Urinary bladder (tissue), 4 donors: Measurements from ENCODE around the gene TGDS. TPM values are rescaled to one million over a fixed set of nuclear protein-coding genes. Genes with fewer than 3 reads are reported as not detected.

ENCODE experiments used
- DNase-seq: peaks from one replicate; pipeline ENCODE4 v3.0.0-alpha.2; 2015; ENCODE audit errors: extremely low spot score
- H3K27ac ChIP-seq: one replicate; pipeline ENCODE4 v1.5.1; 2013; ENCODE audit warnings: low read depth, mild to moderate bottlenecking, moderate library complexity
- H3K36me3 ChIP-seq: one replicate; pipeline ENCODE4 v1.6.1; 2013; ENCODE audit warnings: mild to moderate bottlenecking, moderate library complexity; ENCODE audit not compliant: insufficient read depth
- H3K4me1 ChIP-seq: one replicate; pipeline ENCODE4 v1.6.1; 2013; ENCODE audit warnings: mild to moderate bottlenecking, moderate library complexity; ENCODE audit not compliant: insufficient read depth
- H3K4me3 ChIP-seq: one replicate; pipeline ENCODE4 v1.5.1; 2013; ENCODE audit warnings: low read depth, low read length
- WGBS: extraction: QIAGEN DNeasy Blood & Tissue Kit; methylation state at CpG from one replicate; pipeline ENCODE4 v1.1.7; 2013; 5-methylcytosine and 5-hydroxymethylcytosine counted together
- polyA plus RNA-seq: library from polyadenylated mRNA; stranded (reverse); fragments of 200-250 nt; gene quantifications from one replicate; pipeline ENCODE4 v1.2.3, GENCODE V29; 2013
- total RNA-seq: library from RNA; depleted of rRNA; stranded (reverse); fragments of >200 nt; gene quantifications from one replicate; pipeline ENCODE4 v1.2.3, GENCODE V29; 2014
- donor health status: healthy with polysubstance abuse.
- donor health status: healthy.

Gene TGDS
- total and polyA plus RNA-seq, 2 donors: 9.2 to 28.7 TPM

DNA sequence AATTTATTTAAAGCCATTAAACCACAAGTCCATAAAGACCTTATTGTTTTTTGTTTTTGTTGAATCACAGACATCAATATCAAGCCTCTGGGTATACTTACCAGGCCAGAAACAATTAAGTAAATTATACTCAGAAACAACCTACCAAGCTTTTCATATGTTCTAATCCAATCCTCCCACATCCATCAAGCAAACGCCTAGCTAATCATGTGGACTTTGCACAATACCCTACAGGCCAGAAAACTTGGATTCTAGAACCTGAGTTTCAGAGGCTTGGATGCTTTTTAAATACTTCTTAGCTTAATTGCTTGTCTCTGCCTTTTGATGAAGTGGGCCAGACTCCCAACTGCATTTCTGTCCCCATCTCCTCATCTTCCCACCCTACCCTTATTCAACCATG is 39.9 kb downstream of the TGDS start:
- no peak overlapping the region for H3K4me3 ChIP-seq
- DNase-seq: no peak
- H3K4me1 ChIP-seq: no peaks in the 10 kb centered on the region
- H3K27ac ChIP-seq: no peak overlapping the region
- H3K36me3 ChIP-seq: no peaks in the 10 kb centered on the region
- WGBS: 72% methylated on average over 1 of the region's 1 CpG

DNA sequence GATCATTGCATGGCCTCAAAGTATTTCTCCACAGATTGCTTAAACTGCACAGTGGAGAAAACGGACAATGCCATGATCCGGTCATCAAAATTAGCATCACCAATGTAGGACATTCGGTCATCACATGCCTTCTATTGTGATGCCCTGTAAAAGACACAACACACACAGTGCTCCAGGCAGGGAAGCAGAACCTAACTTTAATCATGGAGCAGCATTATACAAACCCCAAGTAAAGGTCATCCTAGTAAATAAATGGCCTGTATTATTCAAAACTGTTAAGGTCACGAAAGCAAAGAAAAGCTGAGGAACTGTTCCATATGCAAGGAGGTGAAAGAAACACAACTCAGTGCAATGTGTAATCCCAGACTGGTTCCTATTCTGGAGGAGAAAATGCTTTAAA is 42.2 kb downstream of the TGDS start:
- DNase-seq: no peak
- no peaks in the 10 kb centered on the region for H3K4me1 ChIP-seq
- WGBS: 94% methylated on average over 4 of the region's 4 CpGs
- H3K36me3 ChIP-seq: no peaks in the 10 kb centered on the region
- no peak overlapping the region for H3K27ac ChIP-seq
- no peak overlapping the region for H3K4me3 ChIP-seq

DNA sequence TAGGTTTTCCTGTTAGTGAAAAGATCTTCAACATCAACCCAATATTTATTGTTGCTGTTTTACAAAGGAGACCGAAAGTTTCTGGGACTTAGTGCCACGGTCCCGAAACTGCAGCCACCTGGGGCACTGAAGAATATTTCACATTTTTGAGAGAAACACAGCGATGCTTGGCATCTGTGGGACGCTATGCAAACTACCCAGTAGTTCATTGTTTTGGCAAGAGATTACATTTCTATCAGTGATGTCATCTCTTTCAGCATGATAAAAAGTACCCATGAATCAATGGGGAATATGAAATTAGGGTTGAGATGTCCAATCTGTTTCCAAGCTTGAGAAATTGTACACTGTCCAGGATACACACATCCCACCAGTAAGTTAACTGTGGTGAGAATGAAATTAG is 43.9 kb downstream of the TGDS start:
- Histone ChIP-seq H3K36me3 (no peaks in the 10 kb centered on the region), H3K4me3 (no peak overlapping the region), H3K27ac (no peak overlapping the region), H3K4me1 (no peaks in the 10 kb centered on the region)
- DNase-seq: no peak
- WGBS: 94% methylated on average over 5 of the region's 5 CpGs

DNA sequence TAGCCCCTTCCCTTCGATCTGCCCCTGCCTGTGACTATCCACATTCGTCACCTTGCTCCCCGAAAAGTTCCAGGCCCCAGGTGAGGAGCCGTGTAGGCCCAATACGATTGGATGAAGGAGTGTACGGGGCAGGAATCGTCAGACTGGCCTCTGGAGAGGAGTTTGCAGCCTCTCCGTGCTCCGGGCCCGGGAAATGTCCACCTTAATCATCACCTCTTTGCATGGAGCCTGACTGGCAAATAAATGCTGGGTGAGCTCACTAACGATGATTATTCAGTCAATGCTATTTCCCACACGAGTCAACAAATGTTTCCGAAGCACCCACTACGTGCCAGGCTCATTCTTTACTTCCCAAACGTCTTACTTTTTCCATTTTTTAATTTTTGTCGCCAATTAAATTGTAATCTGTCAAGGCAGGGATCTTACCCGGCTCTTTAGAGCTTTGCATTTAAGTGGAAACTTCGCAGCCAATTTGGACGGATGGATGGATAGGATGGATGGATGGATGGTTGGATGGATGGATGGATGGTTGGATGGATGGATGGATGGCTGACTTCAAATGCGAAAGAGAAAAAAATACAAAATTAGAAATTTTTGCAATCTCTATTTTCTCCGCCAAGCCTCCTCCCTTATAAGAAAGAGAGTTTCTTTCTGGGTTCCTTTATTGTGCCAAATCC is 45.8 kb downstream of the TGDS start:
- Histone ChIP-seq H3K4me1 (no peaks in the 10 kb centered on the region), H3K4me3 (peak overlapping the region; percentile 61), H3K36me3 (no peaks in the 10 kb centered on the region), H3K27ac (peak overlapping the region; percentile 70)
- 28% methylated on average over 21 of the region's 21 CpGs for WGBS
- no peak for DNase-seq

DNA sequence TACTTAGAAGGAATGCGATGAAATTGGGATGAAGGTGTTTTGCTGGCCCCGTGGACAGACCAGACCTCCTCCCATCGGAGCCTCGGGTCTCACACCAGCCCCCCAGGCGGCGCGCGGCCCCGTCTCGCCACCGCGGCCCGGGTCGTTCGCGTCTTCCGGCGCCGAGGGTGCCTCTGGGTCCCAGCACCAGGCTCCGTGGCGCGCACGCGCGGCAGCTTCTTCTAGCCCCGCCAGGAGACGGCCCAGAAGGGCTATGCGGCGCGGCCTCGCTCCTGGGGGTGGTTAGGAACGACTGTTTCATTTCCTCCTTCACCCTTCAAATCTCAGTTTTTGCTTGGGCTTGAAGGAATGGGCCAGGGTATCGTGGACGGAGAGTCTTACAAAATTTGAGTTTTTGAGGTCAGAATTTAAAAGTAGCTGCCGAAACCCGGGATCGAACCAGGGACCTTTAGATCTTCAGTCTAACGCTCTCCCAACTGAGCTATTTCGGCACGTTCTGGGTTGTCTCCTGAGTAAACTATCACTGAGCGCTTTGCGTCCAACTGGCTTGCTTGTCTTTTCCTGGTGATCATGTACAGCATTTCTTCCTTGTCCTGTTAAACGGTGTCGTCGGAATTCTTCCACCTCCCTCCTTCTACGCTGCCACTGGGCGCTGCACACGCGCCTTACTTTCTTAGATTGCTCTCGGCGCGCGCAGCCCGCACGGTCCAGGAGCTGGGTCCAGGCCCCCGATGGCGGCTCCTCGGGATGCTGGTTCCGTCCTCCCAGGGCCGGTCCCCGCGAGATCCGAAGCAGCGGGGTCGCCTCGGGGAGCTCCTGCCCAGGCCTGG is 46.5 kb downstream of the TGDS start:
- Histone ChIP-seq H3K4me1 (no peaks in the 10 kb centered on the region), H3K27ac (peak overlapping the region; percentile 95), H3K4me3 (peak overlapping the region; percentile 61), H3K36me3 (no peaks in the 10 kb centered on the region)
- DNase-seq: peak; percentile 96
- WGBS: 1% methylated on average over 66 of the region's 66 CpGs

DNA sequence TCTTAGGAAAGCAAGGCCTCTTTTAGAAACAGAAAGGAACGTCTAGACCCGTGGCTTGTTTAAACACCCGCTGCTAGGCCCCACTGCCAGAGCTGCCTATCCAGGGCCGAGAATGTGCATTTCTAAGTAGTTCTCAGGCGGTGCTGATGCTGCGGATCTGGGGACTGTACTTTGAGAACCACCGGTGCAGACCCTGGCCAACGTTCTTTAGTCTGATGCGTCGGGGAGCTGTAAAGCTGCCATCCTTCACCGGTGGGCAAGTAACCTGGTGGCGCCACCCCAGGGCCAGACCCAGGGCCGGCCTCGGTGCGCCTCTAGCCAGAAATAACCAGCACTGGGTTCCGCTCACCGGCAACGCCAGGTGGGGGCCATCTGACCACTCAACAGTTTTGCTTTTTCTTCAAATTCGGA is 47.1 kb downstream of the TGDS start:
- DNase-seq: peak; percentile 6

DNA sequence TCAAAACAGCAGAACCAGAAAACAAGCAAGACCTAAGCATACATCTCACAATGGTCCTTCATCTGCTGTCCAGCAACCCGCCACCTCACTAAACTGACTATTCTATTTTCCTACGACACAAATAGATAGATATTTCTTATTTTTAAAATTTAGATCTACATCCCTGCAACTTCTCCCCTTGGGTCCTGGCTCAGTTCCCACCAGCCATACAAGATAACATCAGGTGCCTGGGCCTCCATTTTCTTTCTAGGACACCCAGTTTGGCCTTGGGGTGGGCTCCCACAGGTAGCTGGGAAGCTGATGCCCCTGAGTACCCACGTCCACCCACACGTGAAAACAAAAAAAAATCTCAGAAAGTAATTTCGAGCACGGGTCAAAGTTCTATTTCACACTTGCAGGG is 47.6 kb downstream of the TGDS start:
- H3K4me3 ChIP-seq: peak overlapping the region; percentile 61
- H3K27ac ChIP-seq: peak overlapping the region; percentile 95
- DNase-seq: no peak
- H3K4me1 ChIP-seq: no peaks in the 10 kb centered on the region
- H3K36me3 ChIP-seq: no peaks in the 10 kb centered on the region
- 42% methylated on average over 6 of the region's 6 CpGs for WGBS

More for the DNA sequence above, 47.1 kb downstream of the TGDS start:
- Histone ChIP-seq H3K4me3 (peak overlapping the region; percentile 61), H3K36me3 (no peaks in the 10 kb centered on the region), H3K27ac (peak overlapping the region; percentile 95), H3K4me1 (no peaks in the 10 kb centered on the region)
- 1% methylated on average over 19 of the region's 19 CpGs for WGBS

DNA sequence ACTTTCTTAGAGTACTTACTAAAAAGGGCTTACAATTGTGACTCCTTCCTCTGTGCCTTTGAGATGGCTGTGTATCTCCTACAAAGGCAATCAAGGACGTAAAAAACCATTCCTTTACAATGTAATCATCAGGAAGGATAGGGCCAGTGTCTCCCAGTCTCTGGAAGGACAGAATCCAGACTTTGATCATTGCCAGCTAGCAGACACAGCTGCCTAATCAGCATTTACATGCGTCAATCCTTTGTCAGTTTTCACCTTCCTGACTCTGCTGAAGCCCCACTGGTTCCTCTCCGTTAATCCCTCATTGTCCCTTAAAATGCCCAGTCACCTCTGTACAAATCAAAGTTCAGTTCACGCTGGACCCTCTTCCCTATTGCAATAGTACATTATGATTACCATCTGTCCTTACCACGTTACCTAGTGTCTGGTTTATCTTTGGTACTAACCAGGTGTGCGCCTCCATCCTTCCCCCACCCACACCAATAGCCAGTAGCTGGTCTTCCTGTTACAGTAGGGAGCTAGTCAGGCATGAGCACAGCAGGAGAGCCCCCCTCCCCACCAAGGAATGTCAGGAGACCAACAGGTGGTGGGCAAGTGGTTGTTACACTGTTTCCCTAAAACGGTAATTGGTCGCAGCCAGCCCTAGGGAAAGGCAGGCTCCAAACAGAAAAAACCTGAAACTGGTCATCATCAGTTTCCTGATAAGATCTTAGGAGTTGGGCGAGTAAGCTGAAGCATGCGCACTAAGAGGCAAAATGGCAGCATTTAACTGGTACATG is 49.7 kb downstream of the TGDS start:
- Histone ChIP-seq H3K4me3 (no peak overlapping the region), H3K36me3 (no peaks in the 10 kb centered on the region), H3K4me1 (no peaks in the 10 kb centered on the region), H3K27ac (no peak overlapping the region)
- WGBS: 84% methylated on average over 10 of the region's 10 CpGs
- no peak for DNase-seq

DNA sequence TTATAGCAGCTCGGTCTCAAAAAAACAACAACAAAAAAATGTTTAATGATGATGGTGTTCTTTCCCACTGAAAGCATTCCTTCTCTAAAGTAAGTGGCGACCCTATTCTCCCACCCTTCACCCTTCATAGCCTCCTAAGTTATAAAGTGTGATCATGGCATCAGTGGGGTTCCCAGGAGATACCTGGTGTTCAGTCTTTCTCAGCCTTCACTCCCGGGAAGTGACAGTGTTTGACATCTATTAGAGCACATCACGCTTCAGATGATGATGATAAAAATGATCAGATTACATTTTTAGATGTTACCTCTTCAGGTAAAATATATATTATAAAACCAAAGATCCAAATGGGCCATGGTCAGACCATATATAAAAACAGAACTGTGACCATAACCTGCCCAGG is 51.0 kb downstream of the TGDS start:
- no peaks in the 10 kb centered on the region for H3K36me3 ChIP-seq
- H3K27ac ChIP-seq: no peak overlapping the region
- no peak for DNase-seq
- H3K4me1 ChIP-seq: no peaks in the 10 kb centered on the region
- 66% methylated on average over 4 of the region's 4 CpGs for WGBS
- H3K4me3 ChIP-seq: no peak overlapping the region

DNA sequence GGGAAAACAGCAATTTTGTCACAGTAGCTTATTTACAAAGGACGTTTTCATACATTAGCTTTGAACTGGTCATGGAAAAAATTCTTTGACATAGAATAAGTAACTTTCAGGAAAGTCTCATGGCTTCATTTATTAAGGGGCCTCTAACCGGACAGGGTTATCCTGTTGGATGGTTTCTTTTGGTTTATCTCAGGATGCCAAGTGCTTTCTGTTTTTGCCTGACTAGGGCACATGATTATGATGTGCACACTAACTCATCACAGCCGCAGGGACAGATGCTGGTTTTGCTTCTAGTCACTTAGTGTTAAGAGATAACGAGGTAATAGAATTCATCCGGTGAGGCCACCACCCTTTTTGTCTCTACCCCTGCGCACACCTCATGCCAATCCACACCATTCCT is 53.0 kb downstream of the TGDS start:
- Histone ChIP-seq H3K4me3 (no peak overlapping the region), H3K4me1 (no peaks in the 10 kb centered on the region), H3K27ac (no peak overlapping the region), H3K36me3 (no peaks in the 10 kb centered on the region)
- no peak for DNase-seq
- 76% methylated on average over 6 of the region's 6 CpGs for WGBS

DNA sequence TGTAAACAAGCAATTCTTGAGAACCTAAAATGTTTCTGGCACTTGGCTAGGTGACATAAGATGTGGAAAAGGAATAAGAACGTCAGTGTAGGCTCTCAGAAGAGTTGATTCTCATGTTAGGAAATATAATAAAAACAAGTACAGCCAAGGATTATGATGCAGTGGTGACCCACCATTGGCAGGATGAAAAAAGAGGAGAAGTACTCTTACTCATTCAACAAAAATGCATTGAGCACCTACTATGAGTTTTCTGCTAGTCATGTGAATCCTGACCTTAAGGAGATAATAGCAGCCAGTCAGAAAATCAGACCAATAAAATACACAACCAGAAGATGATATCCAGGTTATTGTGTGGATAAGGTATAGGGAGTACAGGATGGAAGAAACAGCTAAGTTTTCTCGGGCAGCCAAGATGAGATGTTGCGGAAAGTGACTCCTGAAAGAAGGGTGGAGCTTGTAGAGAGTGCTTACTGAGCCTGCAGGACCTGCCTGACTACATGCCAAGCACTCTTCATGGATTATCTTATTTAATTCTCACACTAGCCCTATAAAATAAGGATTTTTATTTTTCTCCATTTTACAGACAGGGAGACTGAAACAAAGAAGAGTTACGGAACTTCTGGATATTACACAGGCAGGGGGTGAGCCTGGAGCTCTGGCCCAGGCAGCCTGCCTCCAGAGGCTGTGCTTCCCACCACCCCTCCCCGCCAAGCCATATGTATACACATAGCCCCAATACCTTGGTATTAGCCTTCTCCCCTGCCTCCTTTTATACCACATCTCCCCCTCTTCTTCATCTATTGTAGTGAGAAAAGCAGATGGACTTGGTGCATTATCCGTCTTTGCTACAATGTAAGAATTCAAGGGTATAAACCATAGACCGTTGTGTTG is 58.0 kb downstream of the TGDS start:
- H3K4me3 ChIP-seq: no peak overlapping the region
- H3K27ac ChIP-seq: no peak overlapping the region
- WGBS: 84% methylated on average over 7 of the region's 7 CpGs
- no peaks in the 10 kb centered on the region for H3K36me3 ChIP-seq
- H3K4me1 ChIP-seq: no peaks in the 10 kb centered on the region
- no peak for DNase-seq

DNA sequence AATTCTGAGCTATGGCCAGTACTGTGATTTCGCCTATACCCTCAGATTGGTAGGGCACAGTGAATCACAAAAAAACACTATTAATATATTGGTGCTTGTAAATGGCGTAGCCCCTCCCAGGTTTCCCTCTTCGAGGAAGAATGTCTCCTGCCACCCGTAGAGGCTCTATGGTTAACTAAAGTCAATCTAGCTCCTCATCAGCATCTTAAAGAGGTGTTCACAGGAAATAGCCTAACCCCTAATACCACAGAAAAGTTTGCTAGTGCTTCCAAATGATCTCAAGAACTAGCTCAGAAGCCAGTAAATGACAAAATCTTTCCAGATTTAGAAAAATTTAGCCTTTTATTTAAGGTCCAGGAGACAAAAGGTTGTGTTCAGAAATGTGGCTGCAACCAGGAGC is 60.2 kb downstream of the TGDS start:
- Histone ChIP-seq H3K4me3 (no peak overlapping the region), H3K36me3 (no peaks in the 10 kb centered on the region), H3K27ac (no peak overlapping the region), H3K4me1 (no peaks in the 10 kb centered on the region)
- 45% methylated on average over 4 of the region's 4 CpGs for WGBS
- DNase-seq: no peak

DNA sequence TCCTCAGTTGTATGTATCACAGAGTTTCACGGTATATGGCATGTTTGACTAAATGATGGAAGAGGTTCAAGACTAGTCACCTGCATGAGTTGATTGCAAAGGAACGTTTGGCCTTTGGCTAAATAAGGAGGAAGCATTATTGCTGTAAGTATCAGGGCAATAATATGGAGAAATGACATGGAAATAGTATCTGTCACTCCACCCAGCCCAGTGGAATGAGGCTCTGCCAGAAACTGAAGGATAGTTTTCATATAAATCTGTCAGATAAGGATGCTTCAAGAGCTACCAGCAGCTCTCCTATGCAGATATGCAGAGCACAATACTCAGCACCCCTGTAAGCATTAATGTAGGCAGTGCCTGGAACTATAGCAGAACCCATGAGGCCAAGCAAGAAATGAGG is 60.7 kb downstream of the TGDS start:
- Histone ChIP-seq H3K4me3 (no peak overlapping the region), H3K27ac (no peak overlapping the region), H3K36me3 (no peaks in the 10 kb centered on the region), H3K4me1 (no peaks in the 10 kb centered on the region)
- DNase-seq: no peak
- 73% methylated on average over 2 of the region's 2 CpGs for WGBS
